ENCODE results near the gene QKI.

Gene QKI

DNA sequence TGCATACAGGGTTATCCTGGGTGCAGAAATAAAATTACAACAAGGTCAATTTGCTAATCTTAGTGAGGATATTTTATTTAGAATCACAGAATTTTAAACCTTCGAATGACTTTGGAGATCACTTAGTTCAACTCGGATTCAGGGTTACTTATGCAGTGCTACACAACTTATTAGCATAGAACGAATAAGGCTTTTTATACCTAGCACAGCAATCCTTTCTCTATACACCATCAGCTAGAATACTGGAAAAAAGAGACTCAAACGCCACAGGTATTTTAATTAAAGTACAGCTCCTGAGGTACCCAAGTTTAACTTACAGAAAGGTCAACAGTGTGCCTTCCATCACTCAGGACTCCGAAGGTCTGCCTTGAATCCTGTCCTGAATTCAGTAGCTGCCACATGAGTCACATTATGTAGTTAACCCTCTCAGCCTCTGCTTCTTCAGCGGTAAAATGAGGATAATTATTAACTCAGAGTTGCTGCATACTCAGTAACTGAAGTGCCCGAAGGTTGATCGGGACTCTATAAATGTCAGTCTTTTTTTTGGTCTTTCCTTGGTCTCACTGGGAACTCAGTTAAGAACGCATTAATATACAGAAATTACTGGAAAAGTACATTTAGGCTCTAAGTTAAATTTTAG is 6.0 kb upstream of the QKI start:
- no peak for TF ChIP-seq JUND (IDR thresholded peaks at IDR 0.05; ENCODE audit: low read depth)
- no peak for DNase-seq (ENCODE audit: low read depth in 1 of 2, low spot score in 1 of 2)
- in situ Hi-C loops (cut with HindIII; ENCODE audit: low pct_unique_long_range_greater_than_20kb, low sequenced_read_pairs), result no loop called here

DNA sequence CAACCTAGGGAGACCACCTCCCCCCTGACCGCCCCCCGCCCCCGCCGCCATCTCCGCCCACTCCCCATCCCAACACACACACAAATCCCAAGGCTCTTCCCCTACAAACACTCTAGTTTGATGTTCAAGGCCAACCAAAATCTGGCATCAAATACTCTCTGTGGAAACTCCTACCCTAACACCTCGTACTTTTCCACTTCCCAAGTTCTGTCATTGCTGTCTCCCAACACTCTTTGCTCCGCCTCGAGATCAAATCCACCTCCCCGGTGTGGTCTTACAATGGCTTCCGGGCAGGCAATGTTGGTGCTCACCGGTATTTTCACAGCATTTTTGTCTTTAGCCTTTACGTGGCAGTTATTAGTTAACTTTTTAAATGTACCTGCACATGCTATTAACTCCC is 4.8 kb upstream of the QKI start:
- in situ Hi-C loops (cut with HindIII; ENCODE audit: low pct_unique_long_range_greater_than_20kb, low sequenced_read_pairs), result no loop called here
- no peak for DNase-seq (ENCODE audit: low read depth in 1 of 2, low spot score in 1 of 2)
- no peak for TF ChIP-seq JUND (IDR thresholded peaks at IDR 0.05; ENCODE audit: low read depth)

DNA sequence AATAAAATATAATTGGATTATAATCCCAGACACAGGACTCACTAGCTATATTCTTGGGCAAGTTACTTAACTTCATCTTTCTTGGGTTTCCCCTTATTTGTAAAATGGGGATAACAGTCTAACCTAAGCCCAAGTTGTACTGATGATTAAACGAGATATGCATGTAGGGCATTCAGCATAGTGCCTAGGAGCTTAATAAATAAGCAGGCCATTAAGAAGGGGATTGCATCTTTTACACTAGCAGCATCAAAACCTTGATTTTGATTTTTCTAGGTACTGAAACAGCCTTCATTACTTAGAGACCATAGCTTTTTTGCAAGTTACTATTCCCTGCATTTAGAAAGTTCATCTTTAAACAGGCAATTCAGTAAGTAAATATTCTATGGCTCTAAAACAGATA is 2.2 kb upstream of the QKI start:
- TF ChIP-seq JUND (IDR thresholded peaks at IDR 0.05; ENCODE audit: low read depth), result no peak
- in situ Hi-C loops (cut with HindIII; ENCODE audit: low pct_unique_long_range_greater_than_20kb, low sequenced_read_pairs), result no loop called here
- DNase-seq (ENCODE audit: low read depth in 1 of 2, low spot score in 1 of 2), result no peak

DNA sequence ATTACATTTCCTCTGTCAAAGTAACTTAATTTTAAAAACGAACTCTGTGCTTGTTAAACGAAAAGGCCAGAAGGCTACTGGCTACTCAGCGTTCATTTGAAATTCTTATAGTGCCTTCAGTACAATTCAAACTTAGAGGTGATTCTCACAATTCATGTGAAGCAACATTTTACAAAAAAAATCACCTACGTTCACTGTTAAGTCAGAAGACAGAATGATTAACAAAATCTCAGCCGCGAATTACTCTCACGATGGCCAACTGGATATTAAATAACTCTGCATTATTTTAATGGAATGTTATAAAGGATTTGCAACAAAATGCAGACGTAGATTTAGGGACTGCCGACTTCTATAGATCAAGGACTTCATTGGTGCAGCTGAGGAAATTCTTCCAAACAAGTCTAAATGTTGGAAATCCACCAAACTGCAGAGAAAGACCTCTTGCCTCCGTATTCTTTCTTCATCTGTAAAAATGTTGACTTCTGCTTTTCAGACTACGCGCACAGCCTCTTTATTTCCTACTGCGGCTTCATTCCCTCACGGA is 1.6 kb upstream of the QKI start:
- in situ Hi-C loops (cut with HindIII; ENCODE audit: low pct_unique_long_range_greater_than_20kb, low sequenced_read_pairs), result no loop called here
- DNase-seq (ENCODE audit: low read depth in 1 of 2, low spot score in 1 of 2), result no peak
- TF ChIP-seq JUND (IDR thresholded peaks at IDR 0.05; ENCODE audit: low read depth), result no peak

DNA sequence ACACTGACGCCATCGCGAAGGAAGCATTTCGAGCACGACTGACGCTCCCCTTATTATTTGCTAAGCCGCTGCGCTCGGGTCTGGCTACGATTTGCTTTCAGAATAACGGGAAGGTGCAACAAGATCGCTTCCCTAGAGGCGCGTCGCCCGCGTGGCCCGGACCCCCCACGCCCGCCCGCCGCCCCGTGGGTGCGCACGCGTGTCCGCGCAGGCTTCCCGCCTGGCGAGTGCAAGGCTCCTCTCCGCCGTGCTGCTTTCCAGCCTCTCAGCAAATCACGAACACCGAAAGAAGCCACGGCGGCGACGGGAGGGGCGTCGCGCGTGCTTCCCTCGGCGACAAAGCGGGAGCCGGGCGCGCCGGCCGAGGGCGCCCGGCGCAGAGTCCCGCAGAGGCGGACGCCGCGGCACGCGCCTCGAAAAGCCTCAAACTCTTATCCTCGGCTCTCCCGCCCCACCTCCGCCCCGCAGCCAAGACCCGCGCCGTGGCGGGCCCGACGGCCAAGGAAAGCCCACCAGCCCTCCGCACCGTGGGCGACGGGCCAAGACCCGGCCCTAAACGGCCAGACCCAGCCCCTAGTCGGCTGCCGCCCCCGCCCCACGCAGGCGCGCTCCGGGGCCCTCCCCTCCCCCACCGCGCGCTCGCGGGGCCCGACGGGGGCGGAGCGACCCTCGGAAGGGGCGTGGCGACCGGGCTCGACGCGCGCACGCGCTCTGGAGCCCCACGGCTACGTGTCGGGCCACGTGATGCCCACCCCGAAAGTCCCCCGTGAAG is 987 bp upstream of the QKI start:
- peak; percentile 85 to 96 for DNase-seq (ENCODE audit: low read depth in 1 of 2, low spot score in 1 of 2)
- TF ChIP-seq JUND (IDR thresholded peaks at IDR 0.05; ENCODE audit: low read depth), result no peak

DNA sequence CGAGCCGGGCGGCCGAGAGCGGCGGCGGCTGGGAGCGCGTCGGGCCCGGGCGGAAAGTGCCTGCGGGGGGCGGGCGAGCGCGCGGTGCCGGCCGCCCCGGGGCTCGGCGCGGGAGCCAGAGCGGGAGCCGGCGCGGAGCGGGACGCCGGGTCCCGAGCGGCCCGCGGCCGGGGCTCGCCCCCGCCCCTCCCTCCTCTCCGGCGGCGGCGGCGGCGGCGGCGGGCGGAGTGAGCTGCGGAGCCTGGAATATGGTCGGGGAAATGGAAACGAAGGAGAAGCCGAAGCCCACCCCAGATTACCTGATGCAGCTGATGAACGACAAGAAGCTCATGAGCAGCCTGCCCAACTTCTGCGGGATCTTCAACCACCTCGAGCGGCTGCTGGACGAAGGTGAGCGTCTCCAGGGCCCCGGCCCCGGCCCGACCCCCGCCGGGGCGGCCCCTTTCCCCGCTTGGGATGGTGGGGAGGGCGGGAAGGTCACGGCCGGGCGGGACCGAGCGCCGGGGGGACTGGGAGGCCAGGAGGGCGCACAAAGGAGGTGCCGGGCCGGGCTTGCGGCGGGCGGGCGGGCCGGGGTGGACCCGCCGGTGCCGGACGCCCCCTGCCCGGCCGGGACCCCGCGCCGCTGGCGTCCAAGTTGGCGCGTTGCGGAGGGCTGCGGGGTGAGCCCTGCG is 565 bp downstream of the QKI start:
- no peak for TF ChIP-seq JUND (IDR thresholded peaks at IDR 0.05; ENCODE audit: low read depth)
- DNase-seq (ENCODE audit: low read depth in 1 of 2, low spot score in 1 of 2), result peak; percentile 12 to 43
- in situ Hi-C loops (cut with HindIII; ENCODE audit: low pct_unique_long_range_greater_than_20kb, low sequenced_read_pairs), result no loop called here

More for the DNA sequence above, 987 bp upstream of the QKI start:
- in situ Hi-C loops (cut with HindIII; ENCODE audit: low pct_unique_long_range_greater_than_20kb, low sequenced_read_pairs), result no loop called here

DNA sequence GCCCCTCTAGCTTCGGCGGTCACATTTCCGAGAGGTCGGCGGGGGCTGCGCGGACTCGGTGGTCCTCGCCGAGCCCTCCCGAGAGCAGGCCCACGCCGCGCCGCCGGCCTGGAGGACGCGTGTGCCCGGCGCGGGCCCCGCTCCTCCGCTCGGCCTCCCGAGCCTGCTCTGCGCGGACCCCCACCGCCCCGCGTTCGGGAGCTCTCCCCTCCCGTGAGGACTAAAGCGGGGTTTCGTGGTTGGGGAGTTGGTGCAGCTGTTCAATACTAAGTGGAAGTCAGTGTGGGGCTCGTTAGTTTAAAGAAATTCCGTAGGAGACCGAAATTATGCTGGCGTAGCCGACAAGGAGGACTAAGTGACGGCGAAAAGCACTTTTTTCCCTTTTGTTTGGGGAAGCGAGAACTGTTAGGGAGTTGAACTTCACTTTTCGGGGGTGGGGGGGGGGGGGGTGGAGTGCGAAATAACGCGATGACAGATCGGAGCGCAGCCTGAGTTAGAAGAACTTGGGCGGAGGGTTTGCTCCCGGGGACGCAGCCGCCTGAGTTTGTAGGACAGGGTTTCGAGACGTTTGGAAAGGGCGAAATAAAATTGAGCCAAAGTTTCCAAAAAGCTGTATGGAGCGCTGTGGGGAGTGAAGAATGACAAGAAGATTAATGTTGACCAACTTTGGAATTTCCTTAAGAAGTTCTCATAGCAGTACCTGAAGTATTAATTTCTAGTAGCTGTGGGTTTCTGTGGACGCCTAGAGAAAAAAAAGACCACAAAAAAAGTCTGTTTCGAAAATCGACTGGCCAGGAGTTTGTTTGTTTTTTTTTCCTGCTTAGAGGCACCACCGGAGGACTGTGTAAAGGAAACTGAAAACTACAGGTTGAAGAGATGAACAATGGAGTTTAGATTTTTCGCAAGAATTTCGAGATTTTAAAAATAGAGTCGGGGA is 1.4 kb downstream of the QKI start:
- no peak for TF ChIP-seq JUND (IDR thresholded peaks at IDR 0.05; ENCODE audit: low read depth)
- peak; percentile 31 to 49 for DNase-seq (ENCODE audit: low read depth in 1 of 2, low spot score in 1 of 2)
- in situ Hi-C loops (cut with HindIII; ENCODE audit: low pct_unique_long_range_greater_than_20kb, low sequenced_read_pairs), result no loop called here

DNA sequence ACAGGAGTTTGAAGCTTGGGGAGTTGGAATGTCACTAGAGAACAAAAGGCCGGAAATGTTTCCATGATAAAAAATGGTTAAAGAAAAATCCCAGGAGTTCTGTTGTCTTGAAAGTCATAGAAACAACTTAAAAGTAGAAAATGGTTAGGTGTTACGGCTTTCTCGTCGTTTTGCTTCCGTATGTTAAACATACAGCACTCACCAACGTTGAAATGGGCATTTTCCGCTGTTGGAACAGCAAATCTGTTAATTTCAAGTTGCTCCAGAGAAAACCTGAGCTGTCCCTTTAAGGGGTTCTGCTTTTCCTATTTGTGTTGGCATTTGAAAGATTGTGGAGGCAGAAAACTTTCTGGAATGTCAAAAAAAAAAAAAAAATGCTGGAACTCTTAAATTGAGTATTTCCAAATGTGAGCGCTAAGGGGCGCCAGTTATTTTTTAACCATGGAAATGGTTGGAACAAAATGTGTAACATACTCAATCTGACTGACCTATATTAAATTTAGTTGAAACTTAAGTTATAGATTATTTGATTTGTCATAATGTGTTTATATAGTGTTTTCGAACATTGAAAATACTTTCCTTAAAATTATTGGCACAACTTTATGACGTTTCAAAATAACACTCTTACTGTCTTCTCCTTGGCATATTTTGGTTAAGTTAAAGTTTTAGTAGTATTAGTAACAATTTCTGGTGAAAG is 2.2 kb downstream of the QKI start:
- TF ChIP-seq JUND (IDR thresholded peaks at IDR 0.05; ENCODE audit: low read depth), result no peak
- in situ Hi-C loops (cut with HindIII; ENCODE audit: low pct_unique_long_range_greater_than_20kb, low sequenced_read_pairs), result no loop called here
- DNase-seq (ENCODE audit: low read depth in 1 of 2, low spot score in 1 of 2), result peak; percentile 31 to 73

DNA sequence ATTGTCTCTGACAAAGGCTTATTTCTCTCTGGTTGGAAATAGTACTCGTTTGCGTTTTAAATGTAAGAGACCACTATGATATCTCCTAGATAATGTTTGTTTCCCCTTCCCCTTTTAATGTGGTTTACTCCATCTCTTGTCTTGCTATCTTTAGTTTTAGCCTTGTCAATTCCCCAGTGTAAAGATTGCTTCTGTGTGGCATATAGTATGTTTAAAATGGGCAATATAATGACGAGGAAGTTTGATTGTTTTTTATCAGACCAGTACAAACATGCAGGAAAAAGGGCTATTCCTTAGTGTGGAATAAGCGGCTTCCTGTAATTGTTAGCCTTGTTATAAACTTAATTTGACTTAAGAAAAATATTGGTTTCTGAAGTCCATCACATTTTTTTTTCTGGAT is 3.1 kb downstream of the QKI start:
- in situ Hi-C loops (cut with HindIII; ENCODE audit: low pct_unique_long_range_greater_than_20kb, low sequenced_read_pairs), result no loop called here
- DNase-seq (ENCODE audit: low read depth in 1 of 2, low spot score in 1 of 2), result no peak
- no peak for TF ChIP-seq JUND (IDR thresholded peaks at IDR 0.05; ENCODE audit: low read depth)

DNA sequence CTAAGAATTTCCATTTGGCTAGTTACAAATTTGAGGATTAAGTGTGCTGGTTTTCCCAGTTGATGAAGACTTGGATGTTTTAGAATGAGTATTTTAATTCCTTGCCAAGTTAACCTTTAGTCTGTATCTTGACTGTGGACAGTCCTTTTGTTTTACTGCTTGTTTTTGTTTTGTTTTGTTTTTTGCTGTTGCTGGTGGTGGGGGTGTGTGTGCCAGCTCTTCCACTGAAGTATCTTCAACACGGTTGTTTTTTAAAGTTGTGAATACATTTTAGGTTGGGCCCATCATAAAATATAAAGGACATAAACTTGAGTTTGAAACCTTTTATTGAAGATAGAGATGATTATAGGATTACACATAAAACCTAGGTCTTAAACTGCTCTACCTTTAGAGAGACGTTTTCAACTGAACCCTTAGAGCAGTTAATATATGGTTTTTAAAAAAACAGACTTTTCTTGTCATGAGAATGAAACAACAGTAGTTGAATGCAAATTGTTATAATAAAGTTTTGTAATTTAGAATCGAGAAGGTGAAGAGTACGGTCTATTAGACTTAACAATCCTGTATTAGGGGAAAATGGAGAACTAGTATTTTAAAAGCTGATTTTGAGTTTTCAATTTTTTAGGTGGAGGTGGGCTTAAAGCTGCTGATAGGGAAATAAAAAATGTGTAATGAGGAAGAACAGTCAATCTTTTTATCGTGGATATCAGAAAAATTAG is 4.0 kb downstream of the QKI start:
- in situ Hi-C loops (cut with HindIII; ENCODE audit: low pct_unique_long_range_greater_than_20kb, low sequenced_read_pairs), result no loop called here
- no peak for DNase-seq (ENCODE audit: low read depth in 1 of 2, low spot score in 1 of 2)
- TF ChIP-seq JUND (IDR thresholded peaks at IDR 0.05; ENCODE audit: low read depth), result no peak

All from T47D (cell line).